ENCODE measurements around the gene FRMPD4.

GRCh38 chrX:12647230-12647629, 509.0 kb downstream of the FRMPD4 start:
- TF ChIP-seq CTCF (IDR thresholded peaks at IDR 0.05) (no peak), POLR2A (IDR thresholded peaks at IDR 0.05) (no peak)

All from tibial nerve (tissue), 3 donors.